Measurements from ENCODE around the gene C1QL1.
A peak's percentile ranks its signal among the peaks of the same experiment; 100 is the strongest.

The C1QL1 gene

DNA sequence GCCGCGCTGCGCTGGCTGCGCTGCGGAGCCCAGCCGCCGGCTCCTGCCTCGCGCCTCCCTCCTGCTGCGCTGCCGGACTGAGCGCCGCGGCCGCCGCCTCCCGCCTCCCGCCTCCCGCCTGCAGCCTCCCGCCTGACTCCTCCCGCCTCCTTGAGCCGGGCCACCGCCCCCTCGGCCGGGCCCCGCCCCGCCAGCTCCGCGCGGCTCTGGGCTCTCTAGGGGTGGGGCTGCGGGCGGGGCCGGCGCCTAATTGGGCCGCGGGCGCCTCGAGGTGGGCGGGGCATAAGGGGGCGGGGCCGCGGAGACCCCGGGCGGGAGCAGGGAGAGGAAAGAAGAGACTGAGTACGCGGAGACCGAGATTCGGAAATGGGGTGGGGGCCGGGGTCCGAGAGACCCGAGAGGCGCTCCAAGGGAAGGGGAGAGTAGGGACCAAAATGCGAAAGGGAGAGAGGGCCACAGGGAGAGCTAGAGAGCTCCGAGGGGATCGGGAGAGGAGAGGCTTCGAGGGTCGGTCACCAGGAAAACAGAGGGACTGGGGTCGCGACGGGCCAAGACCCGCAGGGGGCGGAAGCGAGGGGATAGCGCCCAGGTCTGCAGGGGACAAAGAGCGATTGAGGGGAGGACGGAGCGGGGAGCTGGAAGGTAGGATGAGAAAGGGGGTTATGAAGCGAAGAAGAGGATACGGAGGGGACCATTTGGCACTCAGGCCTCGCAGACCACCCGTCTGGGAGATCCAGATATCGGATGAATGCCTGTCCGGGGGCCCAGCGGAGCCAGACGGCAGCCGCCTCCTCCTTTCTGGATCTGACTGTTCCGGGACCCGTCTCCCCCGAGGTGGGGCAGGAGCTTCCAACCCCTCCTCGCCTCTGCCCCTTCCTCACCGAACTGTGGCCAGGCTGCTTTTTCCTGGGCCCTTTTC, at the start of gene C1QL1:
Gene C1QL1, minus strand, starts transcription at position 79 of the 919 bp plus-strand sequence. CDS start 255 bp downstream, outside the sequence.
- DNase-seq = peak; percentile 84

DNA sequence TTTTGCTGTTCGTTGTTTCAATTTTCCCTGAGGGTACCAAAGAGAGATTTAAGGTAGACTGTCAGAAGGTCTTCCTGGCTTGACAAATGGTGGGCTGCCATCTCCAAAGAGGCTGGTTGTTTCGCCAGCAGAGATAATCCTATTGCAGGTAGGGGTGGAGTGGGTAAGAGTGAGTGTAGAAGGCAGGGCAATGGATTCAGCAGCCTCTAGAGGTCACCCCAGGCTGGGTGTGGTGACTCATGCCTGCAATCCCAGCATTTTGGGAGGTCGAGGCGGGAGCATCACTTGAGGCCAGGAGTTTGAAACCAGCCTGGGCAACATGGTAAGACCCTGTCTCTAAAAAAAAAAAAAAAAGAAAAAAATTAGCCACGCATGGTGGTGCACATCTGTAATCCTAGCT, 48.7 kb upstream of the C1QL1 start:
- no peak for DNase-seq

DNA sequence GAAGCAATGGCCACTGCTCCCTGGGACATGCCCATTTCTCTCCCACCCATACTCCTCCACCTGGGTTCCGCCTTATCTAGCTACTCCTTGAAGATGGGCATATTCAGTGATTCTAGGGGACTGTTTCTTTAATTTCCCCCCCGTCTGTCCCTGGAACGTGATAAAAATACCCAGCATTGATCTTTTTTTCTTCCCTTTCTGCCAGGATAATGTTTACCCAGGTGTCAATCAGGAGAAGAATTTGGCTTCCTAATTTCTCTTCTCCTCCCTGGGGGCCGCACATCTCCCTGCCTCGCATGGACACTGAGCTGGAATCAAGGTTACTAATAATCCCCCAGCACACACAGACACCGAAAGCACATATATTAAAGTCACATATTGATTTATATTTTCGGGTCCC, 48.1 kb upstream of the C1QL1 start:
- no peak for DNase-seq

DNA sequence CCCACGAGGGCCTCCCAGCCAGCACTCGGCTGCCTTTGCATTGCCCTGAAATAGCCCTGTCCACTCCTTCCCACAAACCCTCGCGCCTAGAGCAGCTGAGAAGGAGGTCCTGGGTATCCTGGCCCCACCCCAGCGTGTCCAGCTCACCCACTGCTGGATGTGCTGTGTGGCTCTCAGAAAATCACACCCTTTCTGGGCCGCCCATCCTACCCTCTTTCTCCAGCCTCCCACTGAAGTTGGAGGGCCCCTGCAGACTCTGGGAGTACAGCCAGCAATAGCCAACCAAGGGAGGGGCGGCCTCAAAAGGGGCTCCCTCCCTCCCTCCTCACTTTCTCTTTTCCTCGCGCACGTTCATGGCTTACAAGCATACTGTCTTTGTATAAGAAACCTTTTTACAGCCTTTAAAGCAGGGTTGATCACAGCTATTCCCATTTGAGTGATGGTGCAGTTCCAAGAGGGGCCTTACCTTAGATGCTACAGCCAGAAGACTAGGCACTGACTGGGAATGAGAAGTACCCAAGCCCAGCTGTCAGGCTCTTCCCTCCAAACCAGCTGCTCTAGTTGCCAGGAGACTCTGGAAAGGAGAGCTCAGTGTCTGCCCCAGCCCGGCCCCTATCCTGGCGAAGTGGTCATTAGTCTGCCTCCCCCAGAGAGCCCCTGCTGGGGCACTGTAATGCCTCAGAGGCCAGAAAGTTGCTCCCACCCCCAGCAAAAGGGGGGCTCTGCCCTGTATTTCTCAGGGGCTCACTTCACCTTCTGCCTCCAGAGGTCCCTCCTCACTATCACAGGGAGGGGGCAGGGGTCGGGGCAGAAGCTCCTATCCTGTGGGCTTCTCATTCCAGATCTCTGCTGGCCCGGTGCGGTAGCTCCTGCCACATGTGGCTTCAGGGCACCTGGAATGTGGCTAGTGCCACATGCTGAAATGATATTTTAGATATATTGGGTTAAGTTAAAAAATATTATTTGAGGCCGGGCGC, 45.2 kb upstream of the C1QL1 start:
- DNase-seq = peak; percentile 1

DNA sequence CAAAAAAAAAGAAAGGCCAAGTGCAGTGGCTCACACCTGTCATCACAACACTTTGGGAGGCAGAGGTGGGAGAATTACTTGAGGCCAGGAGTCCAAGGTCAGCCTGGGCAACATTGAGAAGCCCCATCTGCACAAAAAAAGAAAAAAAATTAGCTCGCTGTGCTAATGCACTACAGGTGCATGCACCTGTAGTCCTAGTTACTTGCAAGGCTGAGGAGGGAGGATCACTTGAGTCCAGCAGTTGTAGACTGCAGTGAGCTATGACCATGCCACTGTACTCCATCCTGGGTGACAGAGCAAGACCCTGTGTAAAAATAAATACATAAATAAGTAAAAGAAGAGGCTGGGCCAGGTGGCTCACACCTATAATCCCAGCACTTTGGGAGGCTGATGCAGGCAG, 43.7 kb upstream of the C1QL1 start:
- no peak for DNase-seq

DNA sequence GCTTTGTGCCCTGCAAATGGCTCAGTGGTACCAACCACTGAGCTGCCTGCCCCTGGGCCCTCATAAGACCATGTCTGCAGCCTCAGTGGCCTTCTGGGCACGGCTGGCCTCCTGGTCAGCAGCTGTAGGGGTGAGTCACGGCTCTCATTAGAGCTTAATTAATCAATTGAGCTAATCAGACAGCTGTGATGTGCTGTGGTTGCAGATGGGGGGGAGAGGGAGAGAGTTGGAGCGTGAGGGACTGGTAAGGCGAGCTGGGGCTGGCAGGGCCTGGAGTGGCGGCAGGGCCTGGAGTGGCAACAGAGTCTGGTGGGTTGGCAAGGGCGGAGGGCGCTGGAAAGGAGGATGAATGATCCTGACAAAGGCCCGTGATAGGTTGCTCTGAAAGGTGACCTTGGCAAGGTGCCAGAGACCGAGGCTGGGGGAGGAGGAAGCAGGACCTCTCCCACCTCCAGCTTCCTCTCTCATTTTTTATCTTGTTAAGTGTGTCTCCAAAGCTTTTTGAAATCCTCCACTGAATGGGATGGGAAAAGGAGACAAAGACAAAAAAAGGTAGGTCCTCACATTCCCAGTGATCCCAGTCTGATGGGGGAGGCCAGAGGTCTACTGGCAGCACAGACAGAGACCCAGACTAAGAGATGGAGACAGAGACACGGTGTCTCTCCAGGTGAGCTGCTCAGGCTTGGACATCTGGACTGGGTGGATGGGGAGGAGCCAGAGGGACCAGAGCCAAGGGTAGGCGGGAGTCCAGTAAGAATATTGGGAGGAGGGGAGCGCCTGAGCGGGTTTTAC, 41.8 kb upstream of the C1QL1 start:
- peak; percentile 27 for DNase-seq

DNA sequence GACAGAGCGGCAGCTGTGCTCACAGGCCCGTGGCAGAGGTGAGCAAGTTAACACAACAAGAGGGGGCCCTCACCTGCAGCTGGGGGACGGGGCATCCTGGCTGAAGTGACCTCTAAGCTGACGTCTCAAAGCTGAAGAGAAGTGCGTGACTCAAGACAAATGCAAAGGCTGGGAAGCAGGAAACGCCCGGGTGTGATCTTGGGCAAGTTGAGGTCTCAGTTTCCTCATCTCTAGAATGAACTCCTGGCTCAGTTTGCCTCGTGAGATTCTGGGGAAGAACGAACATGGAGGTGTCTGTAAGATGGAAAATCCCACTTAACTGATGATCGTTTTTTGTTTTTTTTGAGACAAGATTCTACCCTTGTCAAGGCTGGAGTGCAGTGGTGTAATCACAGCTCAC, 40.1 kb upstream of the C1QL1 start:
- no peak for DNase-seq

DNA sequence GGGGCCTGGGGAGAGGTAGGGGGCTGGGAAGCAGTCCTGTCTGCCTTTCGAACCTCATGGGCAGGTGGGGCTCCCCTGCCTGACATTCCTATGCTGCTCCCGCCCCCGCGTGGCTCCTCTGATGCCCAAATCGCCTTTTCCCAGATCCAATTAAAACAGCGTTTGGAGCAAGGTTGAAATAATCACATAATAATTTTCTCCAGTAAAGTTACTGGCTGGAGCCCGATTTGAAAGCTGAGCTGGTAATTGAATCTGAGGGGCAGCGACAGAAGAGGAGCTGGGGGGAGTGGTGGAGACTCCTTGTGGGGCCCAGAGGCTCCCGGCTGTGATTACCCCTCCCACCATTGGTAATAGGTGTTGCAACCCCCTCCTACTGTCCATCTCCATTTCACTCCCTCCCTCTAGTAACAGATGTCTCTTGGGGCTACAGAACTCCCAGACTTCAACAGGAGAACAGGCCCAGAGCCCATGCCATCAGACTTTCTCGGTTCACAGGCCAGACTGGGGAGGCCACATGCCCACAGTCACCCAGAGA, 38.9 kb upstream of the C1QL1 start:
- DNase-seq = no peak

DNA sequence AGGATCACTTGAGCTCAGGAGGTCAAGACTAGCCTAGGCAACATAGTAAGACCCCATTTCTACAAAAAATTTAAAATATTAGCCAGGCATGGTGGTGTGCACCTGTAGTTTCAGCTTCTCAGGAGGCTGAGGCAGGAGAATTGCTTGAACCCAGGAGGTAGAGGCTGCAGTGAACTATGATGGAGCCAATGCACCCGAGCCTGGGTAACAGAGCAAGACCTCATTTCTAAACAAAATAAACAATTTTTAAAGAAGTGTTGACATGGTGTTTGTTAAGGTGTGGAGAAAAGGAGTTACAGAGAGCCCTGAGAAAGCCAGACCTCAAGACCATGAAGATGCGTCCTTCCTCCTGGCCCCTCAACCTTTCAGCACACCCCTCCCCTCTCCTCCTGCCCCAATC, 37.6 kb upstream of the C1QL1 start:
- DNase-seq = no peak

DNA sequence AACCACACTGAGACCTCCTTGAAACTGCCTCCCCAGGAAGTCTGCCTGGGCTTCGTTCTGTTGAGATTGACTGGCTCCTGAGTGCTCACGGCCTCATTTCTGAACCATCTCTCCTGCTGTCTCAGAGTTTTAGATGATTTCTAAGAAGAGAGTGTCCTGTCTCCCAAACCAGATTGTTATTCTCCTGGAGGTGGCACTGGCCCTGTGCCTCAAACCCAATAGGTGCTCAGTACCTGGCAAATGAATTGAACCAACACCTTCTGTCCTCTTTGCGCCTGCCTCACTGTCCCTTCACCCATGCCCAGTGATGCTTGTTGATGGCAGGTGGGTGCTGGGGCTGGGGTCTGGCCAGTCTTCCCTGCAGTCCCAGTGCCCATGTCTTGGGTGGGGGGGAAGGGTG, 36.3 kb upstream of the C1QL1 start:
- DNase-seq = no peak

DNA sequence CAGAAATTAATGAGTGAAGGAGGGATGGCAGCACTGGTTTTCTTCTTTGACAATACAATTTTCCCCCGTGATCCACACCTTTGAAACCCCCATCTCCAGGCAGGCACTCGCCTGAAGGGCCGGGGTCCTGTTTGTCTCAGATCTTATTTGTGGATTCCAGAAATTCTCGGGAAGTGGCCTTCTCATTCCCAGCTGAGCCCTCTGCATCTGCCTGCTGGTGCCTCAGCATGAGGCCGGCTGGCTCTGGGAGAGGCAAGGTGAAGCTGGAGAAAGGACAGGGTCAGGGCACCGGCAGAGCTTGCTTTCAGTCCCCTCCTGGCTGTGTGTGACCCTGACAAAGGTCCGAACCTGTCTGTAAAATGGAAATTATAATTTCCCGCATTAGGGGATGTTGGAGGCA, 35.8 kb upstream of the C1QL1 start:
- no peak for DNase-seq

DNA sequence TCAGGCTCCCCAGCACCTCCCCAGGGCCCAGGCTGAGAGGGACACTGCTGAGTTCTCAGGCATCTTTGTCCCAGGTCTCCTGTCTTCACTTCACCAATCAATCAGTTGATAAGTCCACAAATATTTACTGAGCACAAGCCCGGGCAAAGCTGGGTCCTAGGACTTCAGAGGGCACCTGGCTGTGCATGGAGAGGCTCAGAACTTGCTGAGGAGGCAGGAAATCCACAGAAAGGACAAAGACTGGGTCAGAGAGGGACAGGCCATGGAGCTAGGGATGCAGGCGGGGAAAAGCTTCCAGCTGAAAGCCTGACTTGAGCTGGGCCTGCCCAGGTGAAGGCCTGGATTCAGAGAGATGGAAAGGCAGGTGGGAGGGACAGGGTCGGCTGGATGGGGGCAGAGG, 33.2 kb upstream of the C1QL1 start:
- no peak for DNase-seq

DNA sequence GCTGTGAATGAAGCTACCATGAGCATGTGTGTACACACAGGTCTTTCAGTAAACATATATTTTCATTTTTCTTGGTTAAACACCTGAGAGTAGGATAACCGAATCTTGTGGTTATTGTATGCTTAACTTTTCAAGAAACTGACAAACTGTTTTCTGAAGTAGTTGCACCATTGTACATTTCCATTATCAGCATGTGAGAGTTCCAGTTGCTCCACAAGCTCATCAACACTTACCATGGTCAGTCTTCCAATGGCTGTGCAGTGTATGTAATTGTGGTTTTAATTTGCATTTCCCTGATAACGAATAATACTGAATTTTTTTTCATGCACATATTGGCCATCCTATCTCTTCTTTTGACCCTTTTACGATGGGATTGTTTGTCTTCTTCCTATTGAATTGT, 31.3 kb upstream of the C1QL1 start:
- no peak for DNase-seq

DNA sequence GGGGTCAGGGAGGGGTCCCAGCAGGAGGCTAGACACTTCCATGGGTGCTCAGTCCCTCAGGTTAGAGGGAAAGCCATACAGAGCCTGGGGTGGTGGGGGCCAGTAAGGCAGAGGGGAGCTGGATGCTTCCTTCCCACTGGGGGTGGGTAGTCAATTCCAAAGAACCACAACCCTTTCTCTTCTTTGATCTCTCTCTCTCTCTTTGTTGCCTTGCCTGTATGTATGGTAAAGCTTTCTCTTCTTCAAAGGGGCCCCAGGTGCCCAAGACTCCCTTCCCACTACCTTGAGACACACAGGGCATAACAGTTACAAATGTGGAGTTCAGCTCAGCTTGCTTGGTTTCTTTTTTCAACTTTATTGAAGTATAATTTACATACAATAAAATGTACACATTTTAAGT, 30.5 kb upstream of the C1QL1 start:
- no peak for DNase-seq

DNA sequence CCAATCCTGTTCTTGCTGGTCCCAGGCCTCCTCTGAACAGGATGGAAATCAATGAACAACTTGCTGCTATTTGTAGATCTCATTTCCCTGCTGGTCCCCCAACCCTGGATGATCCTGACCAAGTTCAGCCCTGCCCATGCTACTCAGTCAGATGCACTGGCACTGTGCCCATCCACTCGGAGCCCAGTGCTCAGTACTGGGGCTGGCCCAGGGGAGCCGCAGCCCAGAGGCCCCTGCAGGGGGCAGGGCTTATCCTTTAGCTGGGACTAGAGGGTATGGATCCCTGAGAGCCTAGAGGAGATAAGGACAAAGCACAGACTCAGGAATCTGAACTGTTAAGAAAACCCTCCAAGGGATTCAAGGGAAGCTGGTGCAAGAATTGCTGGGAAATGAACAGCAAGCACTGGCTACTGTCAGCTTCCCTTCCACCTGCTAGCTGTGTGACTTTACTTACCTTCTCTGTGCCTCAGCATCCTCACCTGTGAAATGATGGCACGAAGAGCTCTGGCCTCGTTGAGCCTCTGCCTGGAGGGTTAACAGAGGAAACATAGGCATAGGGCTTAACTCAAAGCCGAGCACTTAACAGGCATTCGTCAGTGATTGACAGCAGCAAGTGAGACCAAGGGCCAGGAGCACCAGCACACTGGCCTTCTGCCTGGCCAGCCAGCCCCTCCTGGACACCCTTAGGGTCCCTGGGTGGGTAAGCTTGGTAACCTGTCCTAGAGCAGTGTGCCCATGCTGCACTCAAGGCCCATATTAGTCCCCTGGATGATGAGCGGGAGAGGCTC, 29.8 kb upstream of the C1QL1 start:
- DNase-seq = no peak

DNA sequence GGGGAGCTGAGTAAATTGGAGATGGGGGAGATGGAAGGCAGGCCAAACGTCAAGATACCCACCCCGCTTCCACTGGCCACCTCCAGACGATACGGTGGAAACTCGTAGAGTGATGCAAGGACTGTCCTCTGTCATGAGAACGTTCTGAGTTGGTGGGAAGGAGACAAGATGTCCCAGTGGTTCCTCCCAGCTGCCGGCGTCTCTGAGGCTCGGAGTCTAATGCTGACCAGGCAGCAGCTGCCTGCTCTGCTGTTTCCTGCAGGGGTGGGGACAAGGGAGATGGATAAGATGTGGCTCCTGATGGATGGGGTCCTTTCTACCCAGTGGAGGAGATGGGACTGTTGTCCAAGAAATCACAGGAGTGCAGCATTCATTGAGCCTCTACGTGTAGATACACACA, 28.2 kb upstream of the C1QL1 start:
- DNase-seq = no peak

DNA sequence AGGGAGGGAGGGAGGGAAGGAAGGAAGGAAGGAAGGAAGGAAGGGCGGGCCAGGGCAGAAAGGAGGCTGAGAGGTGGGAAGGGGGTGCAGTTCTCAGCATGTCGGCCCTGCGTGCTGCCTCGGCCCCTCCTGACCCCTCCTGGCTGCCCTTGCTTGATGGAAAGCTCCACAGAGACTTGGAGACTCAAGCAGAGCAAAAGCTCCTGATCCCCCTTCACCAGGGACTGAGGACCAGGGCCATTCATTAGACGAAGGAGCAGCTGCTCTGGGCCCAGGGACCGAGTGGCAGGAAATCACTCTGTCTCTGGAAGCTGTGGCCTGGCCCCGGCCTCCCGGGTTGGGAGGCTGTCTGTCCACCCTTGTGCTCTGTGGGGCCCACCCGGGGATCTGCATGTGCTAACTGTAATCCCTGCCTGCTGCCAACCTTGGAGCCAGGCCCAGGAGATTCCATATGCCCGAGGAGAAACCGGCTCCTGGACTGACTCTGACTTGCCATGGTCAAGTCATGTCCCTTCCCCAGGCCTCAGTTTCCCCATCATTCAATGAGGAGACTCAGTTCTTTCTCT, 27.4 kb upstream of the C1QL1 start:
- no peak for DNase-seq

DNA sequence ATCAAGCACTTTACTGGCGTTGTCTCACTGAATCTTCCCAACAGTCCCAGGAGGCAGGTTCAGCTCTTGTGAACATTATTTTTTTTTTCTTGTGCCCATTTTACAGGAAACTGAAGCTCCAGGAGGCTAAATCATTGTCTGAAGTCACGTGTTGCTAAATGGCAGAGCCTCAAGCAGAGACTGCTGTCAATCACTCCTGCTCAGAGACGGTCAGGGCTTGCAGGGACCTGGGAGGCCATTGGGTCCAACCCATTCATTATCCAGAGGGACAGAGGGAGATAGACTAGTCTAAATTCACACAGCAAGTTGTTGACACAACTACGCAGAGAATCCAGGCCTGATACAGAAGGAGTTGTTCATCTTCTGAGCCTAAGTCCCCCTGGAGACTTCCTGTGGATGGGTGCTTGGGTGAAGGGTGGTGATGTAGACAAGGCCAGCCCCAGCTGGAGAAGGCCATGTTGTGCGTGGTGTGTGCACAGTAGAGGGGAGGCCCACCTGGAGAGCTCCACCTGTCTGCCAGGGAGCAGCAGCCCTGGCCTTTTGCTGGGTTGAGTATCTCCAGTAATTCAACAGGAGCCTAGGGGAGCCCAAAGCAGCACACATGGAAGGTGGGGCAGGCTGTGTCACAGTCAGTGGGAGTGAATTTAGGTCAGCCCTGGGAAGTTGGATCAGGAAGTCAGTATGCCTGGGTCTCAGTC, 24.3 kb upstream of the C1QL1 start:
- no peak for DNase-seq

DNA sequence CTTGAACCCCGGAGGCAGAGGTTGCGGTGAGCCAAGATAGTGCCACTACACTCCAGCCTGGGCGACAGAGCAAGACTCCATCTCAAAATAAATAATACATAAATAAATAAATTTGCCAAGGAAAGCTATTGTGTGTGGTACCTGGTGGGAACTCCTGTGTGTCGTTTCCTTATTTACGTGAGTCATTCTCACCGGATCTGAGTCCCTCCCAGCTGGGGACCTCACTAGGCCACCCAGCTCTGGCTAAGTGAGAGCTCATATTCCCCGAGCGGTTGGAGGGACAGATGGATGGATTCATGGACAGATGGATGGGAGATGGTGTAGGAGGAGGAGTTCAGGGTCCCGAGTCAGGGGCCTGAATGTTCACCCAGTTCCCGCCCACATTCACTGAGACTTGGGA, 22.9 kb upstream of the C1QL1 start:
- no peak for DNase-seq

DNA sequence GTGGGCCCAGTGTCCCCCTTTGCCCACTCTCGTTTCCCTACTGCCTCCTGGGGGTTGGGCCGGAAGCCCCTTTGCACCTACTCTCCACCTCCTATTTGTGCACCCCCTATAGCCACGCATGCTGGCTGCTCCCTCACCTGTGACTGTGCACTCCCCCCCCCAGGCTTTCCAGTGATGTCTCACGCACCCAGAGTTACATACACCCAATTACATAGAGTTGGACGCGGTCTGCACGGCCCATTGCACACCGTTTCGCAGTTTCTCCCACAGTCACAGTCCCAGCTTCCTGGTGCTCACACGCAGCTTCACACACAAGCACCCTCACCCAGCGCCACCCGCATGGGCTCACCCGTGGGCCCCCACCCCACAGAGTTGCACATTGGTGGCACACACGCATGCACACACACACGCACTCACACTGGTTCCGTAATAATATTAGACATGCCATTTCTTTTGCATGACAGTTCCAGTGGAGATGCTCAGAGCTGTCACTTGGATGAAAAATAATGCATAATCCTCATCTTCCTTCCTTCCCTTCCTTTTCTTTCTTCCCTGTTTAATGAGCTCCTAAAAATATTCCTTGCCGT, 21.5 kb upstream of the C1QL1 start:
- no peak for DNase-seq
